Upper lobe of left lung (tissue), 4 donors: Measurements from ENCODE around the gene KCTD19.

ENCODE experiments used
- POLR2A ChIP-seq, 4 donors: fragments of 450-650 bp; IDR thresholded peaks; one replicate each; pipeline ENCODE4 v1.5.1; 2016 to 2017; ENCODE audit warnings: antibody characterized with exemption in 4 of 4, mild to moderate bottlenecking in 2 of 4
- POLR2AphosphoS5 ChIP-seq, 2 donors: sonication (generic); formaldehyde crosslinking; IDR thresholded peaks; one replicate each; pipeline ENCODE4 v1.5.1; 2017; ENCODE audit warnings: antibody characterized with exemption in 2 of 2
- TF ChIP-seq, protein P1 (sequence below), 6 experiments: fragments of 450-650 bp in 4 of 6; fragments of 200-600 bp in 2 of 6; sonication (generic) in 2 of 6; IDR thresholded peaks; one replicate each; pipeline ENCODE4 v1.5.1; 2016 to 2019; ENCODE audit warnings: antibody characterized with exemption in 6 of 6

GRCh38 chr16:67349172-67349571 is 22.6 kb upstream of the KCTD19 start:
- TF ChIP-seq, protein P1, sequence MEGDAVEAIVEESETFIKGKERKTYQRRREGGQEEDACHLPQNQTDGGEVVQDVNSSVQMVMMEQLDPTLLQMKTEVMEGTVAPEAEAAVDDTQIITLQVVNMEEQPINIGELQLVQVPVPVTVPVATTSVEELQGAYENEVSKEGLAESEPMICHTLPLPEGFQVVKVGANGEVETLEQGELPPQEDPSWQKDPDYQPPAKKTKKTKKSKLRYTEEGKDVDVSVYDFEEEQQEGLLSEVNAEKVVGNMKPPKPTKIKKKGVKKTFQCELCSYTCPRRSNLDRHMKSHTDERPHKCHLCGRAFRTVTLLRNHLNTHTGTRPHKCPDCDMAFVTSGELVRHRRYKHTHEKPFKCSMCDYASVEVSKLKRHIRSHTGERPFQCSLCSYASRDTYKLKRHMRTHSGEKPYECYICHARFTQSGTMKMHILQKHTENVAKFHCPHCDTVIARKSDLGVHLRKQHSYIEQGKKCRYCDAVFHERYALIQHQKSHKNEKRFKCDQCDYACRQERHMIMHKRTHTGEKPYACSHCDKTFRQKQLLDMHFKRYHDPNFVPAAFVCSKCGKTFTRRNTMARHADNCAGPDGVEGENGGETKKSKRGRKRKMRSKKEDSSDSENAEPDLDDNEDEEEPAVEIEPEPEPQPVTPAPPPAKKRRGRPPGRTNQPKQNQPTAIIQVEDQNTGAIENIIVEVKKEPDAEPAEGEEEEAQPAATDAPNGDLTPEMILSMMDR (IDR thresholded peaks at IDR 0.05), result peak in 5 of 6 experiments; percentile 36 to 45 (median 39)
- TF ChIP-seq POLR2AphosphoS5 (IDR thresholded peaks at IDR 0.05), result no peak
- no peak for TF ChIP-seq POLR2A (IDR thresholded peaks at IDR 0.05)
